ENCODE data around the gene HMGCL.
"Not testable (repeated sequence)": the region's sequence is repeated elsewhere in the genome, so short reads cannot be mapped to it uniquely, and the experiment has no call there.

Gene HMGCL

DNA sequence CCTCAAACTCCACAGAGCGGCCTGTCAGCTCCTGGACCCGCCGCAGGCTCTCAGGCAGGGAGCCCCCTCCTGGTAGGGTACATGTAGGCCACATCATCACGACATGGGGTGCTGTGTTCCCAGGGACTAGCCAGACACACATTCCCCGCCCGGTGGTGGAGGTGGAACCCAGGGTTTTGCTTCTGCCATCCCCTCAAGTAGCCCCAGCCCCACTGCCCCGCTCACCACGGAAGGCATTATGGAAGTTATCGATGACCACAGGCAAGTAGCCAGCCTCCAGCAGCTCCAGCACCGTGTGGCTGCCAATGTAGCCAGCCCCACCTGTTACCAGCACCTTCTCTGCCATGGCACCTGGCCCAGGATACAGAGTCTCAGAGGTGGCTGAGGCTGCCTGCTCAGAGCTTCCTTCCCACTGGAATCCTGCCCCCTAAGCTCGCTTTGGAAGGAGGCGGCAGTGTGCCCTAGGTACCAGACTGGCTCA is 26.5 kb downstream of the HMGCL start:
- H3K9me3 ChIP-seq (ENCODE audit: control insufficient read depth in 2 of 2, low read length in 2 of 2): no peaks in the 10 kb centered on the region
- H3K4me1 ChIP-seq (ENCODE audit: control insufficient read depth, insufficient read depth, low read length): peaks cover 31% of the 10 kb centered on the region
- no peak overlapping the region for H3K4me3 ChIP-seq (ENCODE audit: low read length in 2 of 2)
- H3K27ac ChIP-seq (ENCODE audit: low read length): no peak overlapping the region
- peaks cover 0 to 7% of the 10 kb centered on the region in 2 donors for H3K36me3 ChIP-seq (ENCODE audit: control insufficient read depth in 2 of 2, insufficient read depth in 2 of 2, low read length in 2 of 2)
- H3K27me3 ChIP-seq (ENCODE audit: control insufficient read depth in 1 of 2, insufficient read depth in 2 of 2, low read length in 2 of 2): no peaks in the 10 kb centered on the region
- H3K9ac ChIP-seq (ENCODE audit: low read length in 2 of 2): no peak overlapping the region

DNA sequence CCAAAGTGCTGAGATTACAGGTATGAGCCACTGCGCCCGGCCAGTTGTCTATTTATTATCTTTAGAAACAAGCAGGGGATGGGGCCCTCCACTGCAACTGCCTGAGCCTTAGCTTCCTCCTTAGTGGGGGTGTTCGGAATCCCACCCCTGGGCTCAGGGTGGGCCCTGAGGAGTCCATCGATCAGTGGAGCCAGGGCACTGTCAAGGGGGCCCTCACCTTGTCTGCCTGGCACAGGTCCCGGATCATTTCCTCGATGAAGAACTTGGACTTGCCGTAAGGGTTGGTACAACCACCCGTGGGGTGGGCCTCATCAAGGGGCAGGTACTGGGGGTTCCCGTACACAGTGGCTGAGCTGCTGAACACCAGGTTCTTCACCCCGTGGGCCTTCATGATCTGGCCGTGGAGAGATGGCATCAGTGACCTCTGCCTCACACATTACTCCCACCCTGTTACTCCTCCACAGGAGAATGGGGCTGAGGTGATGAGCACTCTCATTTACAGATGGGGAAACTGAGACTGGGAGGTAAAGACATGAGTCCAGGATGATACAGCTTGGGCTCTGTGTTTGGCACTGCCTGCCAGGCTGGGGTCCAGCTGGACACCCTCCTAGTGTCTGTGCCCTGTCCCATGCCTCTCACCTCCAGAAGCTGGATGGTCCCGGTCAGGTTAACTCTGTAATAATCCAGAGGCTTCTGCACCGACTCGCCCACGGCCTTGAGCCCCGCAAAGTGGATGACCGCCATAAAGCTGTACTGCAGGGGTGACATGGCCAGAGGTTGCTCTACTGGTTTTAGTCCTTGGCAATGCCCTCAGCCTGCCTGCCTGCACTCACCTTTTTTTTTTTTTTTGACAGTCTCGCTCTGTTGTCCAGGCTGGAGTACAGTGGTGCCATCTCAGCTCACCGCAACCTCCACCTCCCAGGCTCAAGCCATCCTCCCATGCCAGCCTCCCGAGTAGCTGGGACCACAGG is 27.5 kb downstream of the HMGCL start:
- Histone ChIP-seq H3K27me3 (ENCODE audit: control insufficient read depth in 1 of 2, insufficient read depth in 2 of 2, low read length in 2 of 2) (no peaks in the 10 kb centered on the region), H3K4me3 (ENCODE audit: low read length in 2 of 2) (no peak overlapping the region), H3K9me3 (ENCODE audit: control insufficient read depth in 2 of 2, low read length in 2 of 2) (no peaks in the 10 kb centered on the region), H3K36me3 (ENCODE audit: control insufficient read depth in 2 of 2, insufficient read depth in 2 of 2, low read length in 2 of 2) (peaks cover 0 to 5% of the 10 kb centered on the region in 2 donors), H3K27ac (ENCODE audit: low read length) (no peak overlapping the region), H3K4me1 (ENCODE audit: control insufficient read depth, insufficient read depth, low read length) (peaks cover 40% of the 10 kb centered on the region), H3K9ac (ENCODE audit: low read length in 2 of 2) (no peak overlapping the region)

DNA sequence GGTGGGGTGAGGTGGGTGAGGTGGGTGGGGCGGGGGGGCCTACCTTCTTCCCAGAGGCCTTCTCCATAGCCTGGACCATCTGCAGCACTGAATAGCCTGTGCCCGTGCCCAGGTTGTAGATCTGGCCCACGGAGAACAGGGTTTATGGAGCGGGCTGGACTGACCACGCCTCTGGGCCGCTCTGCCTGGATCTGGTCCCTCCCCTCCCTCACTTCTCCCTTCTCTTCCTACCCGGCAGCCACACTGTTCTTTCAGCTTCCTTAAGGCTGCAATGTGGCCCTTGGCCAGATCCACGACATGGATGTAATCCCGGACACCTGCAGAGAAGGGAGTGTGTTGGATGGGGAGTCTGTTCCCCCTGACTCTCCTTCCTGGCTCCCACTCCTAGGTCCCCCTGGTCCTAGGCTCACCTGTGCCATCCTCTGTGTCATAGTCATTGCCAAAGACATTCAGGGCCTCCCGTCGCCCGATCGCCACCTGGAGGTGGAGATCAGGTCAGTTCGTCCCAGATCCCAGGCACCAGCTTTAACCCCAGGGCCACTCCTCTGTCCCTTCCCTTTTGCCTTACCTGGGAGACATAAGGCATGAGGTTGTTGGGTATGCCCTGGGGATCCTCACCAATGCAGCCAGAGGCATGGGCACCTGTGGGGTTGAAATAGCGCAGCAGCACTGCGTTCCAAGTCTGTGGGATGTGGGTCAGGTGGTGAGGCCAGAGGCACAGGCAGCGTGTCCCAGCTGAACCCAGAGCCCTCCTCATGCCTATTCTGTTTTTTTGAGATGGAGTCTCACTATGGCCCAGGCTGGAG is 28.6 kb downstream of the HMGCL start:
- H3K9me3 ChIP-seq (ENCODE audit: control insufficient read depth in 2 of 2, low read length in 2 of 2): no peaks in the 10 kb centered on the region
- no peak overlapping the region for H3K27ac ChIP-seq (ENCODE audit: low read length)
- H3K4me1 ChIP-seq (ENCODE audit: control insufficient read depth, insufficient read depth, low read length): peaks cover 48% of the 10 kb centered on the region
- no peaks in the 10 kb centered on the region for H3K27me3 ChIP-seq (ENCODE audit: control insufficient read depth in 1 of 2, insufficient read depth in 2 of 2, low read length in 2 of 2)
- no peak overlapping the region for H3K4me3 ChIP-seq (ENCODE audit: low read length in 2 of 2)
- H3K9ac ChIP-seq (ENCODE audit: low read length in 2 of 2): no peak overlapping the region
- H3K36me3 ChIP-seq (ENCODE audit: control insufficient read depth in 2 of 2, insufficient read depth in 2 of 2, low read length in 2 of 2): peaks cover 0 to 2% of the 10 kb centered on the region in 2 donors

DNA sequence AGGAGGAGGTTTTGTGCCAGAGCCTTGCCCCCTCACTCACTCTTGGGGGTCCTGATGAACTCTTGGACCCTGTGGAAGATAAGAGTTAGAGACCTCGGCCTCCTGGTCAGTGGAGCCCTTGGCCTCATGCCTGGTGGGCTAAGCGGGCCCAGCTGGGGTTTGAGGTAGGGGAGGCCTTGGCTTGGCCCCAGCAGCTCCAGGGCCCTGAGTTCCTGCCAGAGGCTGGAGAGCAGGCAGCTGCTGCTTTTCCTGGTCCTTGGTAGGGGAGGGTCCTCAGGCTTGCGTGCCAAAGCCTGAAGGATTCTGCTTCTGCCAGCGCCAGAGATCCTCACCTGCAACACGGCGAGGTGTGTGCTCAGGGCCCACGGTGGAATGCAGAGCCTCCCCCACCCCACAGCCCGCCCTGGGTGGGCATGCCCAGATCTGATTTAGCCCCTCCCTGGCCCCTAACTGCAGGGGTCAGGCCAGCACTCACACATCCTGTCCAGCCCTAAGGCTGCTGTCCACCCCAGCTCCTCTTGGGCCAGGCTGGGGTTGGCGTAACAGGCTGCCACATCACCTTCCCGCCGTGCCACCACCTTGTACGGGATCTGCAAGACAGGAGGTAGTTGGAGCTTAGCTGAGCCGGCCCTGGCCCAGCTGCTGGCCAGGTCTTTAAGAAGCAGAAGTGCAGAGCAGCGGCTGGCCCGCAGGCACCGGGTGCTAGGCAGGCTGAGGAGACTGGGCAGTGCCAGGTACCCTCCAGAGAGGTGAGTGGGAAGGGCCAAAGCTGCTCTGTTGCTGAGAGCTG is 29.4 kb downstream of the HMGCL start:
- Histone ChIP-seq H3K9ac (ENCODE audit: low read length in 2 of 2) (no peak overlapping the region), H3K36me3 (ENCODE audit: control insufficient read depth in 2 of 2, insufficient read depth in 2 of 2, low read length in 2 of 2) (peaks cover 0 to 2% of the 10 kb centered on the region in 2 donors), H3K27ac (ENCODE audit: low read length) (no peak overlapping the region)

DNA sequence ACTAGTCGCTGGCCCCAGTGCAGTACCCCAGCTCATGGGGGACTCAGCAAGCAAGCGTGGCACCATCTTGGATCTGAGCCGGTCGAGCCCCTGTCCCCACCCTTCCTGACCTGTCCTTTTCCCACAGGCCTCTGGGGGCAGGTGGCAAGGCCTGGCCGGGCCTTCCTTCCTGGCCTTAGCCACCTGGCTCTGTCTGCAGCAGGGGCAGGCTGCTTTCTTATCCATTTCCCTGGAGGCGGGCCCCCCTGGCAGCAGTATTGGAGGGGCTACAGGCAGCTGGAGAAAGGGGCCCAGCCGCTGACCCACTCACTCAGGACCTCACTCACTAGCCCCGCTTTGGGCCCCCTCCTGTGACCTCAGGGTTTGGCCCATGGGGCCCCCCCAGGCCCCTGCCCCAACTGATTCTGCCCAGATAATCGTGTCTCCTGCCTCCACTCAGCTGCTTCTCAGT is 30.5 kb downstream of the HMGCL start:
- not testable (repeated sequence) for H3K36me3 ChIP-seq (ENCODE audit: control insufficient read depth in 2 of 2, insufficient read depth in 2 of 2, low read length in 2 of 2); H3K9me3 ChIP-seq (ENCODE audit: control insufficient read depth in 2 of 2, low read length in 2 of 2); H3K4me3 ChIP-seq (ENCODE audit: low read length in 2 of 2); H3K9ac ChIP-seq (ENCODE audit: low read length in 2 of 2); H3K27ac ChIP-seq (ENCODE audit: low read length); H3K27me3 ChIP-seq (ENCODE audit: control insufficient read depth in 1 of 2, insufficient read depth in 2 of 2, low read length in 2 of 2)
- peaks cover 44% of the 10 kb centered on the region for H3K4me1 ChIP-seq (ENCODE audit: control insufficient read depth, insufficient read depth, low read length)

More for the DNA sequence above, 29.4 kb downstream of the HMGCL start:
- H3K9me3 ChIP-seq (ENCODE audit: control insufficient read depth in 2 of 2, low read length in 2 of 2): no peaks in the 10 kb centered on the region
- H3K4me3 ChIP-seq (ENCODE audit: low read length in 2 of 2): no peak overlapping the region
- H3K4me1 ChIP-seq (ENCODE audit: control insufficient read depth, insufficient read depth, low read length): peaks cover 43% of the 10 kb centered on the region
- no peaks in the 10 kb centered on the region for H3K27me3 ChIP-seq (ENCODE audit: control insufficient read depth in 1 of 2, insufficient read depth in 2 of 2, low read length in 2 of 2)

DNA sequence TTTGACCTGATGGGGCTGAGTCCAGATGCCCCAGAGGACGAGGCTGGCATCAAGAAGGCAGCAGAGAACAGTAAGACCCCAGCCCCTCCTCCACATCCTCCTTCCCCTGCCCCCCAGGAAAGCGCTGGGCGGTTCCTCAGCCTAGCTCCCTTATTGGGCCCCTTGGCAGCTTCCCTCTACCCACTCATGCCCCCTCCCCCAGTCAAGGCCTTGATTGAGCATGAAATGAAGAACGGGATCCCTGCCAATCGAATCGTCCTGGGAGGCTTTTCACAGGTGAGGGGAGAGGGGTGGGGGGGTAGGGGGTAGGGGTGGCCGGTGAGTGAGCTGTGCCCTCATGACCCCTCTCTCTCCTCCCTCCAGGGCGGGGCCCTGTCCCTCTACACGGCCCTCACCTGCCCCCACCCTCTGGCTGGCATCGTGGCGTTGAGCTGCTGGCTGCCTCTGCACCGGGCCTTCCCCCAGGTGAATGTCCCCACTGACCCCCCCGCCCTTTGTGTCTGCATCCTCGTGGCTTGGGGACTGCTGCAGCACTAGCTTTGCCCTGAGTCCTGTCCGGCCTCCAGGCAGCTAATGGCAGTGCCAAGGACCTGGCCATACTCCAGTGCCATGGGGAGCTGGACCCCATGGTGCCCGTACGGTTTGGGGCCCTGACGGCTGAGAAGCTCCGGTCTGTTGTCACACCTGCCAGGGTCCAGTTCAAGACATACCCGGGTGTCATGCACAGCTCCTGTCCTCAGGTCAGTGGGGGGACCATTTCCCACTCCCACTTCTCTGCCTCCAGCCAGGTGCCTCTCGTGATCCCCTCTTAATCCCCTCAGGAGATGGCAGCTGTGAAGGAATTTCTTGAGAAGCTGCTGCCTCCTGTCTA is 31.1 kb downstream of the HMGCL start:
- Histone ChIP-seq H3K4me1 (ENCODE audit: control insufficient read depth, insufficient read depth, low read length) (peaks cover 37% of the 10 kb centered on the region), H3K27ac (ENCODE audit: low read length) (no peak overlapping the region), H3K36me3 (ENCODE audit: control insufficient read depth in 2 of 2, insufficient read depth in 2 of 2, low read length in 2 of 2) (peaks cover 0 to 2% of the 10 kb centered on the region in 2 donors), H3K27me3 (ENCODE audit: control insufficient read depth in 1 of 2, insufficient read depth in 2 of 2, low read length in 2 of 2) (no peaks in the 10 kb centered on the region), H3K9me3 (ENCODE audit: control insufficient read depth in 2 of 2, low read length in 2 of 2) (no peaks in the 10 kb centered on the region), H3K9ac (ENCODE audit: low read length in 2 of 2) (no peak overlapping the region), H3K4me3 (ENCODE audit: low read length in 2 of 2) (no peak overlapping the region)

DNA sequence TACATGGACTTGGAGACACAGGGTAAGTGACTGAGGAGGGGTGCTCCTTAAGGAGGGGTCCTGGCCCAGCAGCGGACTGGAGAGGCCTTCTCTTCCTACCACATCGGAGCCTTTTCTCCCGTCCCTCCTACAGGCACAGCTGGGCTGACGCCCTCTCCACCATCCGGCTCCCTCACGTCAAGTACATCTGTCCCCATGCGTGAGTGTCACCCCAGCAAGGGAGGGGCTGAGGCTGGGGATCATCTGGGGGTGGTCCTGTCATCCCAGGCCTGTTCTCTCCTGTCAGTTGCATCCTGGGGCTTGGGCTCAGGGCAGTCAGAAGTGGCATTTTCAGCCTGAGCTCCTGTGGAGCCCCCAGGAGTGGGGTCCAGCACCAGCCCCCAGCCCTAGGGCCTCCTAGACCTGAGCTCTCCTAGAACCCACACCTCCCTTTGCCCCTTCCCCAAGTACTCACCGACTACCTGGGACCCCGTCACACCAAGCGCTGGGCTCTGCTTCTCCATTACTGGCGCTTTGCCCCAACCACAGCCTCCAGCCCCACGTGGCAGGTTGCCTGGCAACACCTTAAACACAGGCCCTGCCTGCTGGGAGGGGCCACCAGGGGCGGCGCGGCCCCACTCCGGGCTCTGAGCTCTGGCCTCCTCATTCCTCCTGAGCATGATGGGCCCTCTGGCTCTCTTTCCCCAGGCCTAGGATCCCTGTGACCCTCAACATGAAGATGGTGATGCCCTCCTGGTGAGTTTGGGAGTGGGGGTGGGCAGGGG is 32.0 kb downstream of the HMGCL start:
- peaks cover 37% of the 10 kb centered on the region for H3K4me1 ChIP-seq (ENCODE audit: control insufficient read depth, insufficient read depth, low read length)
- no peak overlapping the region for H3K27ac ChIP-seq (ENCODE audit: low read length)
- peak overlapping the region; percentile 21 to 44 for H3K9ac ChIP-seq (ENCODE audit: low read length in 2 of 2)
- H3K4me3 ChIP-seq (ENCODE audit: low read length in 2 of 2): no peak overlapping the region
- peaks cover 0 to 2% of the 10 kb centered on the region in 2 donors for H3K36me3 ChIP-seq (ENCODE audit: control insufficient read depth in 2 of 2, insufficient read depth in 2 of 2, low read length in 2 of 2)
- H3K27me3 ChIP-seq (ENCODE audit: control insufficient read depth in 1 of 2, insufficient read depth in 2 of 2, low read length in 2 of 2): no peaks in the 10 kb centered on the region
- no peaks in the 10 kb centered on the region for H3K9me3 ChIP-seq (ENCODE audit: control insufficient read depth in 2 of 2, low read length in 2 of 2)

DNA sequence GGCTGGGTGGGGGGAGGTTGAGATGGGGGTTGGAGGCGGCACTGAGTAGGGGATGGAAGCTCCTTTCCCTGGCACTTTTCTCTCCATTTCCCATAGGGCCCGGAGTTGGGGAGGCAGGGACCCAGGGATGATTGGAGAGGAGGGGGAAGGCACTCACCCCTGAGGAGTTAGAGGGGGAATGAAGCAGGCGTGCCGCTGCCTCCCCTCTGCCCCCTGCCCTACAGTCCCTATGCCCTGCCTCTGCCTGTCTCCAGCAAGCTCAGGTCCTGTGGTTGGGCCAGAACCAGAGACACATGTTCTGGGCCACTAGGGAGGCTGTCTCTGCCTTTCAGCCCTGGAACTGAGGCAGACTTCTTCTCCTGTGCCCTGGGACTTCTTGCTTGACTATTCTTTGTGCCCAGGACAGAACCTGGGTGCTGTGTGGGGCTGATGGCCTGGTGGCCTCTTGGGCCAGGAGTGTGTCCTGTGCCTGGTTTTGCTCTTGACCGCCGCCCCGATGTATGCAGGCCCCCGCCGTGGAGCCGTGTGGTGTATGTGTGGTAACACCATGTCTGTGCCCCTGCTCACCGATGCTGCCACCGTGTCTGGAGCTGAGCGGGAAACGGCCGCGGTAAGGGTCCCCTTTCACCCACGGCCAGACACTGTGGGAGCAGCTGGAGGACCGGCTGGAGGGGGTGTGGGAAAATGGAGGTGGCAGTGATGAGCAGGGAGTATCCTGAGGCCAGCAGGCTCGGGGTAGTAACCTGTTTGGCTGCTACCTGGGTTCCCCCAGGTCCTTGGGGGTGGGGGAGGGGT is 32.9 kb downstream of the HMGCL start:
- Histone ChIP-seq H3K9ac (ENCODE audit: low read length in 2 of 2) (peak overlapping the region in 1 of 2 donors; percentile 42), H3K4me1 (ENCODE audit: control insufficient read depth, insufficient read depth, low read length) (peaks cover 34% of the 10 kb centered on the region), H3K27ac (ENCODE audit: low read length) (no peak overlapping the region), H3K4me3 (ENCODE audit: low read length in 2 of 2) (peak overlapping the region; percentile 69 to 93), H3K9me3 (ENCODE audit: control insufficient read depth in 2 of 2, low read length in 2 of 2) (no peaks in the 10 kb centered on the region), H3K27me3 (ENCODE audit: control insufficient read depth in 1 of 2, insufficient read depth in 2 of 2, low read length in 2 of 2) (no peaks in the 10 kb centered on the region), H3K36me3 (ENCODE audit: control insufficient read depth in 2 of 2, insufficient read depth in 2 of 2, low read length in 2 of 2) (peaks cover 6 to 7% of the 10 kb centered on the region in 2 donors)

Measured in stomach smooth muscle (tissue), 2 donors.